Common myeloid progenitor, CD34-positive (primary cell): ENCODE results near the gene PIGH. TPM values are rescaled to one million over a fixed set of nuclear protein-coding genes. Genes with fewer than 3 reads are reported as not detected.

Experiments
- CTCF ChIA-PET: fragments of 350-600 bp; sonication (Branson Sonifier 250); formaldehyde crosslinking; loops from one replicate; lab custom pipeline; 2021; ENCODE audit warnings: antibody characterized with exemption; lab: Charles Lee
- POLR2A ChIA-PET: fragments of 350-600 bp; sonication (Branson Sonifier 250); formaldehyde crosslinking; loops from one replicate; lab custom pipeline; 2021; ENCODE audit warnings: antibody characterized with exemption; lab: Charles Lee
- DNase-seq, 3 donors: peaks; one replicate each; pipeline versions ENCODE4 v3.0.0 to v3.0.0-alpha.2; 2013
- H3K27ac ChIP-seq, 2 experiments: 1 replicate in 1 of 2; 2 replicates in 1 of 2; pipeline ENCODE4 v1.7.0; 2013; ENCODE audit warnings: inconsistent platforms in 2 of 2, low read length in 2 of 2, mild to moderate bottlenecking in 2 of 2, low read depth in 1 of 2, moderate library complexity in 1 of 2; ENCODE audit not compliant: severe bottlenecking in 2 of 2, insufficient read depth in 1 of 2, poor library complexity in 1 of 2
- H3K27me3 ChIP-seq, 5 experiments: replicated peaks in 2 of 5; 1 replicate in 3 of 5; 2 replicates in 2 of 5; pipeline versions ENCODE4 v1.6.1 to v1.7.0; 2013; ENCODE audit warnings: low read length in 4 of 5, mild to moderate bottlenecking in 2 of 5, moderate library complexity in 2 of 5, inconsistent platforms in 1 of 5; ENCODE audit not compliant: insufficient read depth in 5 of 5, control insufficient read depth in 4 of 5
- H3K36me3 ChIP-seq, 4 experiments: 1 replicate in 2 of 4; 2 replicates in 2 of 4; pipeline versions ENCODE4 v1.6.1 to v1.7.0; 2013; ENCODE audit warnings: low read length in 3 of 4, control low read depth in 1 of 4, mild to moderate bottlenecking in 1 of 4; ENCODE audit not compliant: control insufficient read depth in 4 of 4, insufficient read depth in 4 of 4
- H3K4me1 ChIP-seq, 4 experiments: 1 replicate in 3 of 4; 2 replicates in 1 of 4; pipeline versions ENCODE4 v1.6.1 to v1.7.1; 2013; ENCODE audit warnings: low read length in 3 of 4, mild to moderate bottlenecking in 3 of 4, control low read depth in 1 of 4, inconsistent platforms in 1 of 4, moderate library complexity in 1 of 4; ENCODE audit not compliant: control insufficient read depth in 4 of 4, insufficient read depth in 4 of 4; ENCODE audit errors: control extremely low read depth in 1 of 4
- H3K4me3 ChIP-seq, 7 experiments: 1 replicate in 4 of 7; 2 replicates in 3 of 7; pipeline versions ENCODE4 v1.5.1 to v1.7.0; 2013; ENCODE audit warnings: mild to moderate bottlenecking in 7 of 7, low read length in 6 of 7, moderate library complexity in 6 of 7, inconsistent platforms in 2 of 7, low read depth in 2 of 7, control low read depth in 1 of 7; ENCODE audit not compliant: insufficient read depth in 4 of 7, control insufficient read depth in 1 of 7; ENCODE audit errors: extremely low read depth in 1 of 7
- H3K9me3 ChIP-seq, 5 experiments: 1 replicate in 4 of 5; 2 replicates in 1 of 5; pipeline versions ENCODE4 v1.6.1 to v1.7.1; 2013; ENCODE audit warnings: low read length in 4 of 5, mild to moderate bottlenecking in 2 of 5, inconsistent platforms in 1 of 5, low read depth in 1 of 5, moderate library complexity in 1 of 5; ENCODE audit not compliant: control insufficient read depth in 4 of 5, insufficient read depth in 2 of 5; ENCODE audit errors: control extremely low read depth in 1 of 5
- WGBS: methylation state at CpG from one replicate; pipeline ENCODE4 v1.1.5; 2013; ENCODE audit not compliant: insufficient coverage; 5-methylcytosine and 5-hydroxymethylcytosine counted together
- polyA plus RNA-seq: library from polyadenylated mRNA; unstranded; fragments of 120-200 nt; gene quantifications from one replicate; pipeline ENCODE4 v1.2.1, GENCODE V29; 2013

PIGH gene, protein sequence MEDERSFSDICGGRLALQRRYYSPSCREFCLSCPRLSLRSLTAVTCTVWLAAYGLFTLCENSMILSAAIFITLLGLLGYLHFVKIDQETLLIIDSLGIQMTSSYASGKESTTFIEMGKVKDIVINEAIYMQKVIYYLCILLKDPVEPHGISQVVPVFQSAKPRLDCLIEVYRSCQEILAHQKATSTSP
- polyA plus RNA-seq = 33.8 TPM

DNA sequence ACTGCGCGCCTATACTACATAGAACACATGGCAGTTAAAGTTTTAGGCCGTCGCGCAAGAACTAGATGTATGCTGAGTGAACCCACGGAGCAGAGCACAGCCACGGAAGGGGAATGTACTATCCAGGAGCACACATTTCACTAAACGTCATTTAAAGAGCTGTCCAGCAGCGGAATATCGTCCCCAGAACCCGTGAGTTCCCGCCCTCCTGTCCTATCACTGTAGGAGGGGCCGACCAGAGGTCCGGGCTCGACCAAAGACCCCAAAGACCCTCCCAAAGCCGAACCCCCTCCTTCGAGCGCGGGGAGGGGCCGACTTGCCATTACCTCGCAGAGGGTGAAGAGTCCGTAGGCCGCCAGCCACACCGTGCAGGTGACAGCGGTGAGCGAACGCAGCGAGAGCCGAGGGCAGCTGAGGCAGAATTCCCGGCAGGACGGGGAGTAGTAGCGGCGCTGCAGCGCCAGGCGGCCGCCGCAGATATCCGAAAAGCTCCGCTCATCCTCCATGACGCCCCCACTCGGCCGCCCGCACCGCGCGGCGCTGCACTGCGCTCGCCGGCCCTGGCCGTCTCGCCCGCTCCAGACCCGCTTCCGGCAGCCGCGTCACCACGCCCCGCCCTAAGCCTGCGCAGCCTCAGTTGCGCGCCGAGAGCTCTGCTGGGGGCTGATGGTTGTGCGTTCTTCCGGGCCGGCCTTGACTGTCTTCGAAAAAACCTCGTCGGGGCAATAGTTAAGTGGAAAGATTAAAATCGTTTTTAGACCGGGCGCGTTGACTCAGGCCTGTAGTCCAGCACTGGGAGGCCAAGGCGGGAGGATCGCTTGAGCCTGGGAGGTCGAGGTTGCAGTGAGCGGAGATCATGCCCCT, at the start of gene PIGH:
Gene PIGH, minus strand, starts transcription at position 571 of the 864 bp plus-strand sequence. Its CDS starts 65 bp downstream, at position 506.
- H3K27me3 ChIP-seq = no peaks in the 10 kb centered on the region
- peak within 1 kb of the TSS; percentile 33 to 84 for H3K27ac ChIP-seq
- POLR2A ChIA-PET = interaction anchor here (1.0 to 1.6 kb wide), 2 partner anchors 19 to 105 kb away, joined by 3 to 8 read pairs; no protein-coding TSS in a partner anchor
- CTCF ChIA-PET = interaction anchor here (0.7 to 2.7 kb wide), 19 partner anchors 9 to 173 kb away, joined by 3 to 11 read pairs (median 4); no protein-coding TSS in a partner anchor
- 10% methylated on average over 28 of the region's 77 CpGs for WGBS
- H3K4me1 ChIP-seq = peaks cover 6 to 13% (median 10%) of the 10 kb centered on the region in 4 experiments
- H3K9me3 ChIP-seq = no peaks in the 10 kb centered on the region
- H3K4me3 ChIP-seq = peak within 1 kb of the TSS; percentile 41 to 97 (median 89)
- DNase-seq = peak; percentile 90 to 94 (median 94)
- H3K36me3 ChIP-seq = no peaks in the 10 kb centered on the region

DNA sequence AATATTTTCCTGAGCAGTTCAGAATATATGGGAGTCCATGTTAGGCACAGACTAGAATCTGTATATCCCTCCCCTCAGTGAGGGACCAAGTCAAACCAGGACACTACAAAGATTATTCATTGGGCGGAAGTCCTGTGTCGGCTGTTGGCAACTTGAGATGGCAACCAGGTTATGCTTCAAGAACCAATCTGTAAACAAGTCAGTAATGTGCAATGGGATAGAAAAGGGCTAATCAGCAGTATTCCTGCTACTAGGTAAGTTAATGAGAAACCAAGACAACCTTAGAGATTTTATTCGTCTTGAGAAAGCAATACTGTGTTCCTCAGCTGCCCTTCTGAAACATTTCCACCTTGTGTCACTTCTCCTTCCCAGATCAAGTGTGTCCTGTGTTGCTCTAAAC, 46.1 kb upstream of the PIGH start:
- H3K4me3 ChIP-seq = no peak overlapping the region
- WGBS = 100% methylated on average over 3 of the region's 3 CpGs
- H3K9me3 ChIP-seq = no peaks in the 10 kb centered on the region
- CTCF ChIA-PET = no interaction called here
- POLR2A ChIA-PET = no interaction called here
- H3K36me3 ChIP-seq = peaks cover 19 to 55% (median 44%) of the 10 kb centered on the region in 4 experiments
- DNase-seq = no peak
- no peaks in the 10 kb centered on the region for H3K4me1 ChIP-seq
- H3K27ac ChIP-seq = no peak overlapping the region
- no peaks in the 10 kb centered on the region for H3K27me3 ChIP-seq

- no peaks in the 10 kb centered on the region for H3K4me1 ChIP-seq
- no peak overlapping the region for H3K27ac ChIP-seq
- no peaks in the 10 kb centered on the region for H3K9me3 ChIP-seq
- 100% methylated on average over 2 of the region's 5 CpGs for whole genome bisulfite sequencing
- POLR2A ChIA-PET = no interaction called here
- H3K4me3 ChIP-seq = no peak overlapping the region
- CTCF ChIA-PET = interaction anchor here (0.9 to 1.0 kb wide), 2 partner anchors 9 to 25 kb away, joined by 3 read pairs; no protein-coding TSS in a partner anchor
- no peak for DNase-seq
- no peaks in the 10 kb centered on the region for H3K27me3 ChIP-seq
- H3K36me3 ChIP-seq = peaks cover 14 to 48% (median 37%) of the 10 kb centered on the region in 4 experiments
Measured at GRCh38 chr14:67645414-67645813, 45.3 kb upstream of the PIGH start.

DNA sequence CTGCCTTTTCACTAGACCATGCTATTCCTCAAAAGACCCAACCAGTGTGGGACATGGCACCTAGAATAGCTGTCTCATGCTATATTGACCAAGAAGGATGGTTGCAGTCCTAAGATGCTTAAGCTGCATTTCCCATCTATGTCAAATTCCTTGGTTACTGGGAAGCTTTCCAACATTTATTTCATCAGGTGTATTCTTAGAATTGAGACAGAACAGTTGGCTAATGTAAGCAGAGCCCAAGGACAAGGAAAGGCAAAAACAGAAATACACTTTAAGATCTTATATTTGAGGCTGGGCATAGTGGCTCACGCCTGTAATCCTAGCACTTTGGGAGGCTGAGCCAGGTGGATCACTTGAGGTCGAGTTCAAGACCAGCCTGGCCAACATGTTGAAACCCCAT, 44.4 kb upstream of the PIGH start:
- ChIA-PET POLR2A (interaction anchor here (0.6 kb wide), 1 partner anchor 26 kb away, joined by 3 read pairs; no protein-coding TSS in a partner anchor), CTCF (interaction anchor here (0.9 to 1.3 kb wide), 7 partner anchors 8 to 216 kb away, joined by 3 to 4 read pairs (median 3); no protein-coding TSS in a partner anchor)
- WGBS = 90% methylated on average over 1 of the region's 2 CpGs

GRCh38 chr14:67643713-67644112, 43.6 kb upstream of the PIGH start:
- no peak for DNase-seq
- no peaks in the 10 kb centered on the region for H3K27me3 ChIP-seq
- H3K9me3 ChIP-seq = no peaks in the 10 kb centered on the region
- H3K36me3 ChIP-seq = peaks cover 4 to 31% (median 21%) of the 10 kb centered on the region in 4 experiments
- H3K4me3 ChIP-seq = no peak overlapping the region
- POLR2A ChIA-PET = interaction anchor here (0.5 kb wide), 1 partner anchor 26 kb away, joined by 5 read pairs; no protein-coding TSS in a partner anchor
- no peak overlapping the region for H3K27ac ChIP-seq
- CTCF ChIA-PET = interaction anchor here (0.9 to 1.5 kb wide), 6 partner anchors 8 to 216 kb away, joined by 3 to 5 read pairs (median 4); no protein-coding TSS in a partner anchor
- H3K4me1 ChIP-seq = no peaks in the 10 kb centered on the region
- 100% methylated on average over 1 of the region's 1 CpG for WGBS

More for the DNA sequence above, 44.4 kb upstream of the PIGH start:
- Histone ChIP-seq H3K27me3 (no peaks in the 10 kb centered on the region), H3K4me1 (no peaks in the 10 kb centered on the region), H3K27ac (no peak overlapping the region), H3K4me3 (no peak overlapping the region), H3K36me3 (peaks cover 6 to 38% (median 28%) of the 10 kb centered on the region in 4 experiments), H3K9me3 (no peaks in the 10 kb centered on the region)
- no peak for DNase-seq

DNA sequence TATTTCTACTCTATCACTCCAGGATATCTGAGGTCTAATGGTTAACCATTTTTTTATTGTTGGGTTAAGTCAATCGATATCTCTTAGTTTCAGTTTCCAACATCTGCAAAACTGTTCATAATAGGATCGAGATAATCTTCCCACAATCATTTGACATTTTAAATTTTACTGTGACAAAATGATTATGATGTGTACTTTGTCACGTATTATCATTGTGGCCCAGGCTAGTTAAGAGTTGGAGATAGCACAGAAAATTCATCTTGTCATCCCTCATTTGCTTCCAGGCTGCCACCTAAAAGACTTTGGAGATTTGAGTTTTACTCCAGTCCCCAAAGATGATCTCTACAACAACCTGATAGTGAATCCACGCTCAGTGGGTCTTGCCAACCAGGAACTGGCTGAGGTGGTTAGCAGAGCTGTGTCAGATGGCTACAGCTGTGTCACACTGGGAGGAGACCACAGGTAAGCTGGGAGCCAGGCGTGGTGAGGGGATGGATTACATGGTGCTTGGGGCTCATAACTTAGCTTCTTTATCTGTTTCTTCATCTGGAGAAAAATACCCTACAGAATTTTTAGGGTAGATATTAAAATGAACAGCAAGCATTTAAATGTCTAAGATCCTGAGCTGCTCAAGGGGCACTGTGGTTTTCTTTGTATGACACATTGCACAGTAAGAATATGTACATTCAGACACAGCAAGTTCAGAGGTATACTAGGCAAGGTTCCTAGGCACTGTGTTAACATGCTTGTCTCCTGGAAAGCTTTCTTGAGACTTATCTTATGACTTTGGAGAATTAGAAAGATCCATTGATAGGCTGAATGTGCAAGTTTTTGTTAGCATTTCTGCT, 42.1 kb upstream of the PIGH start:
- Histone ChIP-seq H3K4me3 (no peak overlapping the region), H3K27me3 (no peaks in the 10 kb centered on the region), H3K4me1 (no peaks in the 10 kb centered on the region), H3K27ac (no peak overlapping the region), H3K9me3 (no peaks in the 10 kb centered on the region), H3K36me3 (peaks cover 2 to 17% (median 16%) of the 10 kb centered on the region in 4 experiments)
- 100% methylated on average over 2 of the region's 5 CpGs for WGBS
- peak in 1 of 3 donors; percentile 22 for DNase-seq
- ChIA-PET POLR2A (no interaction called here), CTCF (interaction anchor here (0.8 to 1.7 kb wide), 4 partner anchors 10 to 25 kb away, joined by 3 to 5 read pairs (median 4); no protein-coding TSS in a partner anchor)
